Lower leg skin (tissue), 4 donors: ENCODE data around the gene HLA-E. TPM values are rescaled to one million over a fixed set of nuclear protein-coding genes. Genes with fewer than 3 reads are reported as not detected.

Source experiments
- DNase-seq, 2 donors: peaks; one replicate each; pipeline ENCODE4 v3.0.0-alpha.2; 2019; ENCODE audit warnings: low spot score in 2 of 2
- H3K4me3 ChIP-seq: fragments of 200-600 bp; sonication (generic); 2 replicates; pipeline ENCODE4 v1.5.1; 2017; ENCODE audit warnings: mild to moderate bottlenecking, low read depth; ENCODE audit not compliant: poor library complexity, severe bottlenecking
- CTCF ChIP-seq, 3 donors: fragments of 450-650 bp; IDR thresholded peaks; one replicate each; pipeline ENCODE4 v1.5.1; 2016; ENCODE audit warnings: antibody characterized with exemption in 3 of 3, mild to moderate bottlenecking in 3 of 3, moderate library complexity in 2 of 3
- POLR2A ChIP-seq, 2 donors: fragments of 450-650 bp; IDR thresholded peaks; one replicate each; pipeline ENCODE4 v1.6.1; 2016 to 2017; ENCODE audit warnings: antibody characterized with exemption in 2 of 2, mild to moderate bottlenecking in 1 of 2, moderate library complexity in 1 of 2
- WGBS, 2 donors: methylation state at CpG; one replicate each; pipeline ENCODE4 v1.1.5; 2018; 5-methylcytosine and 5-hydroxymethylcytosine counted together
- intact Hi-C: fragments of 100-400 bp; cut with DNase I; formaldehyde crosslinking; loops from one replicate; pipeline ENCODE4 v1.15.0; 2023; ENCODE audit warnings: low total_unique reads
- total RNA-seq, 4 donors: library from RNA; depleted of rRNA; stranded (reverse); fragments of >200 nt; gene quantifications; one replicate each; pipeline ENCODE4 v1.1.0, GENCODE V29; 2016

Gene HLA-E
- total RNA-seq = 100 to 1,000 TPM; 685 to 929 (median 835) TPM

DNA sequence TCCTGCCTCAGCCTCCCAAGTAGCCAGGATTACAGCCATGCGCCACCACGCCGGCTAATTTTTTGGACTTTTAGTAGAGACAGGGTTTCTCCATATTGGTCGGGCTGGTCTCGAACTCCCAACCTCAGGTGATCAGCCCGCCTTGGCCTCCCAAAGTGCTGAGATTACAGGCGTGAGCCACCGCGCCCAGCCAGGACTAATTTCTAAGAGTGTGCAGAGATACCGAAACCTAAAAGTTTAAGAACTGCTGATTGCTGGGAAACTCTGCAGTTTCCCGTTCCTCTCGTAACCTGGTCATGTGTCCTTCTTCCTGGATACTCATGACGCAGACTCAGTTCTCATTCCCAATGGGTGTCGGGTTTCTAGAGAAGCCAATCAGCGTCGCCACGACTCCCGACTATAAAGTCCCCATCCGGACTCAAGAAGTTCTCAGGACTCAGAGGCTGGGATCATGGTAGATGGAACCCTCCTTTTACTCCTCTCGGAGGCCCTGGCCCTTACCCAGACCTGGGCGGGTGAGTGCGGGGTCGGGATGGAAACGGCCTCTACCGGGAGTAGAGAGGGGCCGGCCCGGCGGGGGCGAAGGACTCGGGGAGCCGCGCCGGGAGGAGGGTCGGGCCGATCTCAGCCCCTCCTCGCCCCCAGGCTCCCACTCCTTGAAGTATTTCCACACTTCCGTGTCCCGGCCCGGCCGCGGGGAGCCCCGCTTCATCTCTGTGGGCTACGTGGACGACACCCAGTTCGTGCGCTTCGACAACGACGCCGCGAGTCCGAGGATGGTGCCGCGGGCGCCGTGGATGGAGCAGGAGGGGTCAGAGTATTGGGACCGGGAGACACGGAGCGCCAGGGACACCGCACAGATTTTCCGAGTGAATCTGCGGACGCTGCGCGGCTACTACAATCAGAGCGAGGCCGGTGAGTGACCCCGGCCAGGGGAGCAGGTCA, at the start of gene HLA-E:
HLA-E (plus strand) TSS at position 429 of the 945 bp plus-strand sequence; CDS start at position 452, 23 bp downstream.
- peak; percentile 98 to 99 for DNase-seq
- TF ChIP-seq POLR2A (IDR thresholded peaks at IDR 0.05) (peak in 1 of 2 donors; percentile 97), CTCF (IDR thresholded peaks at IDR 0.05) (no peak)
- peak within 1 kb of the TSS; percentile 99 for H3K4me3 ChIP-seq
- intact Hi-C loops = loop anchor here (10.0 kb wide), 1 partner anchor 115 kb away; no protein-coding TSS in a partner anchor
- 8 to 13% methylated on average over 25 to 44 of the region's 68 CpGs for WGBS, 2 donors

- WGBS, 2 donors = 66 to 71% methylated on average over 3 of the region's 3 CpGs
These were observed 48.1 kb upstream of the HLA-E start for GRCh38 chr6:30441171-30441570.

DNA sequence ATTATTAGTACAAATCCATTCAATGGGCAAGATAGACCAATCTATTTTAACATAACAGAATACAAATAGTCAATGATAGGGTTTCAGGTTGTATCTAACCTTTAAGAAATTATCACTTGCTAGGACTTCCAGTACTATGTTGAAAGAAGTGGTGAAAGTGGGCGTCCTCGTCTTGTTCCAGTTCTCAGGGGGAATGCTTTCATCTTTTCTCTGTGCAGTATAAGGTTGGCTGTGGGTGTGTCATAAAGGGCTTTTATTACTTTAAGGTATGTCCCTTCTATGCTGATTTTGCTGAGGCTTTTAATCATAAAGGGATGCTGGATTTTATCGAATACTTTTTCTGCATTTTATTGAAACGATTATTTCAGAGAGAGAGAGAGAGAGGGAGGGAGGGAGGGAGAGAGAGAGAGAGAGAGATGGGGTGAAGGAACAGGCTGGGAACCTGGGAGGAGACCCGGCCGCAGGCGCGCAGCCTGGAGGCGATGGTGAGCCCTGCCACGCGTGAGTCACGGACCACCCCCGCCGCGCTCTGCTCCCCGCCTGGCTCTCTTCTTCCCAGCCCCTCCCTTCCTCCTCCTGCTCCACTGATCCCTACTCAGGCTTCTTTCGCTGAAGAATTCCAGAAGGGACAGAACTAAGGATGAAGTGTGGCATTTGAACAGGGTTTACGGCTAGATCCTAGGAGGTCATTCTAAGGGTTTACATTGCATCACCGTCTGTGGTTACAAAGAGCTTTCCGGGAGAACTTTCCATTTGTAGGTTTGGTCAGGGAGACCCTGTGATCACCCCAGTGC, 45.5 kb upstream of the HLA-E start:
- no peak for TF ChIP-seq CTCF (IDR thresholded peaks at IDR 0.05)
- TF ChIP-seq POLR2A (IDR thresholded peaks at IDR 0.05) = no peak
- intact Hi-C loops = no loop called here
- no peak for DNase-seq
- 3 to 13% methylated on average over 20 of the region's 20 CpGs for WGBS, 2 donors
- H3K4me3 ChIP-seq = no peak overlapping the region

More at GRCh38 chr6:30441171-30441570, 48.1 kb upstream of the HLA-E start:
- TF ChIP-seq CTCF (IDR thresholded peaks at IDR 0.05) (no peak), POLR2A (IDR thresholded peaks at IDR 0.05) (no peak)
- DNase-seq = no peak
- intact Hi-C loops = no loop called here
- H3K4me3 ChIP-seq = no peak overlapping the region

DNA sequence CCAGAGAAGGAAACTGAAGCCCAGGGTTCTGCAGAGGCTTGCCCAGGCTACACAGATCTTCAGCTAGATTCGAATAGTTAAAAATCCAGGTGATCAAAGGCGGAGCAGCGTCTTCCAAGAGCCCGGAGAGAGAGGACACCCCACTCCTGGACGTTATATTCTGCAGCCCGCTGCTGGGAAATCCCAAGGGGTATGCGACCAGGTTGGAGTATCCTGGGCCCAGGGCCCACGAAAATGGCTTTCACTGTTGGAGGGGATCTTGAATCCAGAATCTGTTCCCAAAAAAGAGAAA, 44.9 kb upstream of the HLA-E start:
- DNase-seq = no peak
- intact Hi-C loops = no loop called here
- TF ChIP-seq CTCF (IDR thresholded peaks at IDR 0.05) (no peak), POLR2A (IDR thresholded peaks at IDR 0.05) (no peak)
- H3K4me3 ChIP-seq = no peak overlapping the region
- 45 to 50% methylated on average over 8 of the region's 8 CpGs for WGBS, 2 donors

- intact Hi-C loops = no loop called here
- 65 to 83% methylated on average over 2 of the region's 2 CpGs for WGBS, 2 donors
- H3K4me3 ChIP-seq = no peak overlapping the region
- no peak for DNase-seq
- TF ChIP-seq POLR2A (IDR thresholded peaks at IDR 0.05) (no peak), CTCF (IDR thresholded peaks at IDR 0.05) (no peak)
These were observed 43.0 kb upstream of the HLA-E start for GRCh38 chr6:30446259-30446658.
